GM18502 (cell line): ENCODE measurements around the gene ATP2C2.
"Not testable (repeated sequence)": the region's sequence is repeated elsewhere in the genome, so short reads cannot be mapped to it uniquely, and the experiment has no call there.

ENCODE experiments used
- ATAC-seq: cut with Tn5 transposase; IDR thresholded peaks from one replicate; pipeline ENCODE4 v1.9.1; 2021; ENCODE audit warnings: mild to moderate bottlenecking; ENCODE audit not compliant: unreplicated experiment, poor library complexity

ATP2C2 gene

DNA sequence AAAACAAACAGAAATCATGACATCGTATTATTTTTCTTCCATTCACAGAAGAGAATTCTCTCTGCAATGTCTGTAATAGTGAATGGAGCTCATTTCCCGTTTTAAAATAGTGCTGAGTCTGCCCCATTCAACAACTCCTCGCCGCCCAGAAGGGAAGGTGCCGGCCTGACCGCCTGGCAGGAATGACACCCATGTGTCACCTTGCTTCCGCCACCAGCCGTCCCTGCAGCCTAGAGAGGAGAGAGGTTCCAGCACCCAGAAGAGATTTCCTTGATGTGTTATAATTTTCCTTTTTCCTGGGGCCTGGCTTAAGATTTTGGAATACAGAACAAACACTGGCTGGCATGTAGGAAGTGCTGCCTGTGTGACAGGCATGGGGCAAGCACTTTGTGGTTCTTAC, 76.1 kb downstream of the ATP2C2 start:
- ATAC-seq, result no peak

DNA sequence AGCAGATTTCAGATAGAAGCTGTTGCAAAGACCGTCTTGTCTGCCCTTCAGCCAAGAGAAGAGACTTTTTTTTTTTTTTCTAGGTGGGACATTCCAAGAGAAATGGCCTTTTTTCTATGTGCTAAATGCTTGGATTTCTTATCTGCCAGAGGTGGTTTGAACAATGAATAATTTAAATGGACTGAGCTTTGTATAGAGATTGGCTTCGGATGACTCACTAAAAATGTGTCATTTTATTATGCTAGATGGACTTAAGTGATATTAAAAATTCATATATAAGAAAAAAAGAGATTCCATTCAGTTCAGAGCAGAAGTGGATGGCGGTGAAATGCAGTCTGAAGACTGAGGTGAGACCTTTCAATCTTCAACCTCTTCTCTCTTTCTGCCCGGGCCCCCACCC, 77.7 kb downstream of the ATP2C2 start:
- ATAC-seq, result no peak

DNA sequence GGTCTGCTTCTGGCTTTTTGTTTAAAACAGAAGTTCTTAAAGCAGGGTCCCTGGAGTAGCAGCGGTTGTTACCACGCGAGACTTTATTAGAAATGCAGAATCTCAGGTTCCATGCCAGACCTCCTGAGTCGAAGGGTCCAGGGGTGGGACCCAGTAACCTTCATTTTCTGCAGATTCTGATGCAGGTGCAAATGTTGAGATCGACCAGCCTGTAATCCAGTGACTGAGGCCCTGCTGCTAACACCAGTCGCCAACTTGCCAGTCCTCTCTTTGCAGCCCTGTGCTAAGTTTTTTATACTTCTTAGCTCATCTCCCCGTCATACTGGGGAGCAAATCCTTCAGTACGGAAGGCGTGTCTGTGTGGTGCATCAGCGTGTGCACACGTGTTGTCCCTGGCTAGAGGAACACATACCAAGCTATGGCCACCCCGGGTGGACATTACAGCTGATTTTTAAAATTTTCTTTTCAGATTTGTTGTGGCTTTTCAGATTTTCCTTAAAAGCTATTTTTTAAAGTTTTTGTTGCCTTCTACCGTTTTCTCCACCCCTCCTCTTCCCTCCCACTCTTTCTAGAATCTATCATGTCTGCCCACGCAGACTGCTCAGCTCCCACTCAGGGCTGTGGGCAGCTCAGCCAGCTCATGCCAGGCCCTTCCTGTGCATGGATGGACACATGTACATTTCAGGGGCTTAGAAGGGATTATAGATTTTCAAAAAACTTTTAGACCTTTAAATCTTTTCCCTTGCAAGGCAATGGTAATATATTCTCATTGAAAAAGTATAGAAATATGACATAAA, 78.5 kb downstream of the ATP2C2 start:
- ATAC-seq, result no peak

DNA sequence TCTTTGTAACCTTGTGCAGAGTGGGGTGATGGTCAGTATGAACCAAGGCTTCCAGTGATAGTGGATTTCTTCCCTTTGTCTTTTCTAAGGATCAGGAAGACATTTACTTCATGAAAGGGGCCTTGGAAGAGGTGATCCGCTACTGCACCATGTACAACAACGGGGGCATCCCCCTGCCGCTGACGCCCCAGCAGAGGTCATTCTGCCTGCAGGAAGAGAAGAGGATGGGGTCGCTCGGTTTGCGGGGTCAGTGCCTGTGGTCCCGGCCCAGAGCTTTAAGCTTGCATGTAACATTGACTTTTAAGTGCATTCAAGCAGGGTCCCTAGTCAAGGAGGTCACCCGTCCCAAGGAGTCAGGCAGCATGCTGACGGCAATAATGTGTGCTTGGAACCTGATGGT, 80.1 kb downstream of the ATP2C2 start:
- no peak for ATAC-seq

DNA sequence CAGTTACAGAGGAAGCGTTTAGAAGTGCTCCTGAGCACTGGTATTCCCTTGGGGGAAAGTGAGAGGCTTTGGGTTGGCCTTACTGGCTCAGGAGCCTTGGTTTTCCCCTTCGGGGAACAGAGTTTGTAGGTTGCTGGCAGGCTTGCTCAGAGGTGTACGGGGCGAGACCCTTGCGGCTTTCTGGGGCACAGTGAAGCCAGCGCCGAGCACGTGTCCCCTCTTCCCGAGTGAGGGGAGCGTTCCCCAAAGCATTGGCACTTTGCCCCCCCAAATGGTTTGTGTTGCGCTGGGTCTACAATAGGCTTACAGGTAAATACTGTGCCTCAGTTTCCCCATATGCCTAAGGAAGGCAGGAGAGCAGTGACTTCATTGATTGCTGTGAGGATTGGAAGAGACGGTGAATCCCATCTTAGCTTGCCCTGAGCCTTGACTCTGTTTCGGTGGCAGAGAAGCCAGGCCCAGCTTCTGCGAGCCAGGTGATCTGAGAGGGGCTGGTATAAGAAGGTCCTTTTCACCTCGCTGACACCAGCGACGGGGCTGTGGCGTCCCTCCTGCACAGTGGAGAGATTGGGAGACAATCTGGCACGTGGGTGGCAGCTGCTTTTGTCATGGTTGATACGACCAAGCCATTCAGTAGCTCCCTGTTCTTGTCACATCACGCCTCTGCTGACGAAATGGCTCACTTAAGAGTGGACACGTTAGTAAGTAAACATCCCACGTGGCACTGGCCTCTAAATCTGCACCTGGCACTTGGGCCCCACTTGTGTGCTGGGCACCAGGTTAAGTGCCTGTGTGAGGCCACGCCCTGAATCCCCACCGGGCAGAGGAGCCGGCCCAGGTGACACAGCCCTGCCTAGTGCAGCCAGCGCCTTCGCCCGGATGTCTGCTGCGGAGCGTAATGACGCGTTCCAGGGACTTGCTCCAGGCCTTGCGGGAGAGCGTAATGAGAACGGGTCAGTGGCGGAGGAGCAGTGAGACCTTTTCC, 81.1 kb downstream of the ATP2C2 start:
- no peak for ATAC-seq

DNA sequence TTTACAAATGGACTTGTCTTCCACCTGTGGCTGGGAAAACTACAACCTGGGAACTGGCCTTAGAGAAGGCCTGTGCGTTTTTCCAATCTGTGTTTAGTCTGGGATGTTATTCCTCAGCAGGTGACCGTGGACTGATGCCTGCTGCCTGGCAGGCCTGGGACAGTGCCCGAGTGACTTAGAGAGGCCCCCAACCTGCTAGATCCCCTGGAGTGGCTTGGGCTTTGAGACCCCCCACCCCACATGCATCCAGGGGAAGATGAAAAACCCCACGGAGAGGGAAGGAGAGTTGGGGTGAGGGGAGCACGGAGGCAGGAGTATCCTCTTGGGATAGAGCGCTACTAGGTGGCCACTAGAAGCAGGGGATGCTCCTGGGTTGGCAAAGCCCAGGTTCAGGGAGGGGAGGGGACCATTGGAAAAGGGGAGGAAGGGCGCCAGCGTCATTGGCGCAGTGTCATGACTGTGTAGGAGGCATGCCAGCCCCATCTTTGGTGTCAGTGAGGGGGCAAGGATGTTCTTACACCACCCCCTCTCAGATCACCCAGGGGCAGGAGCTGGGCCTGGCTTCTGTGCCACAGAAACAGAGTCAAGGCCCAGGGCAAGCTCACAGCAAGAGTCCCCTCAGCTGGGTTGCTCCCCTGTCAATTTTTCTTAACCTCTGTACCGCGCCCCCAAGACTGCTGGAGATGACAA, 82.0 kb downstream of the ATP2C2 start:
- no peak for ATAC-seq

DNA sequence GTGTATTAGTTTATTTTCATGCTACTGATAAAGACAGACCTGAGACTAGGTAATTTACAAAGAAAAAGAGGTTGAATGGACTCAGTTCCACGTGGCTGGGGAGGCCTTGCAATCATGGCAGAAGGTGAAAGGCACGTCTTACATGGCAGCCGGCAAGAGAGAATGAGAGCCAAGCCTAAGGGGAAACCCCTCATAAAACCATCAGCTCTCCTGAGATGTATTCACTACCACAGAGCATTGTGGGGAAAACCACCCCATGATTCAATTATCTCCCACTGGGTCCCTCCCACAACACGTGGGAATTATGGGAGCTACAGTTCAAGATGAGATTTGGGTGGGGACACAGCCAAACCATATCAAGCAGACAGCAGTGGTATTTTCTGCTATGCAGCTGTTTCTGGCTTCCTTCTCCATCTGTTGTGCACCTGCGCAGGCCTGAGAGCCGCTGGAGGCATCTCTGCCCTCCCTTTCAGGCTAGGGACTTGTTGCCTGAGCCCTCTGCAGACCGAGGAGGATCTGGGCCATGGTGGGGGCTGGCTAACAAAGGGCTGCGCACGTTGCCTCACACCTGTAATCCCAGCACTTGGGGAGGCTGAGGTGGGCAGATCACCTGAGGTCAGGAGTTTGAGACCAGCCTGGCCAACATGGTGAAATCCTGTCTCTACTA, 82.8 kb downstream of the ATP2C2 start:
- ATAC-seq, result not testable (repeated sequence)

DNA sequence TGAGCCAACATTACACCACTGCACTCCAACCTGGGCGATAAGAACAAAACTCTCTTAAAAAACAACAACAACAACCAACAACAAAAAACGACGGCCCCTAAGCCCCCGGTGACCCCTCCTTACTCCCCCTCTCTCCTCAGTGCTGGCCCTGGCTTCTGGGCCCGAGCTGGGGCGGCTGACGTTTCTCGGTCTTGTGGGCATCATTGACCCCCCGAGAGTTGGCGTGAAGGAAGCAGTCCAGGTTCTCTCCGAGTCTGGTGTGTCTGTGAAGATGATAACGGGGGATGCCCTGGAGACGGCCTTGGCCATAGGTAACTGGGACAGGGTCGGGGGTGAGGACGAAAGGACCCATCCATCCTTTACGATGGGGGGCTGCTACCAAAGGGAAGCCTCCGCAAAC, 83.4 kb downstream of the ATP2C2 start:
- no peak for ATAC-seq

DNA sequence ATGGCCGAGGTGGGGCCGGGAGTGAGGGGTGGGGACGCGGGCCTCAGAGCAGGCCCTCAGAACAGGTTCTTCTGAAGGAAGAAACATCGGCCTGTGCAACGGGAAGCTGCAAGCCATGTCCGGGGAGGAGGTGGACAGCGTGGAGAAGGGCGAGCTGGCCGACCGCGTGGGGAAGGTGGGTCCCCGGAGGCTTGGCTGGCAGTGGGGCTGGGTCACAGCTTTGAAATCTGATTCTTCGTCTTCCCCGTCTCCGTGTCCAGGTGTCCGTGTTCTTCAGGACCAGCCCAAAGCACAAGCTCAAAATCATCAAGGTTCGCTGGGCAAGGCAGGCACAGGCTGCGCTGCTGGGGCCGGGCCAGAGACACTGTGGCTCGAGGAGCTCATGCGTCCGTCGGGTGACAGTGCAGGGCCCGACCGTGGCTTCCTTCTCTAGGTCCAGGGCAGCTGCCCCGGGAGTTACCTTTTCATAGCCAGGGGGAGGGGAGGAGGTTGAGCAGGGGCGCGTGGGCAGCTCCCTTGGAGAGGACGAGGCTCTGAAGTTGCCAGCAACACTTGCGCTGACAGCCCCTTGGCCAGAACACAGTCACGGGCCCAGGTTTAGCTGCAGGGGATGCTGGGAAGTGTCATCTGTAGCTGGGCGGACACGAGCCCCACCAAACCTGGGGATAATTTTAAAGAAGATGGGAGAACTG, 84.9 kb downstream of the ATP2C2 start:
- ATAC-seq, result no peak

DNA sequence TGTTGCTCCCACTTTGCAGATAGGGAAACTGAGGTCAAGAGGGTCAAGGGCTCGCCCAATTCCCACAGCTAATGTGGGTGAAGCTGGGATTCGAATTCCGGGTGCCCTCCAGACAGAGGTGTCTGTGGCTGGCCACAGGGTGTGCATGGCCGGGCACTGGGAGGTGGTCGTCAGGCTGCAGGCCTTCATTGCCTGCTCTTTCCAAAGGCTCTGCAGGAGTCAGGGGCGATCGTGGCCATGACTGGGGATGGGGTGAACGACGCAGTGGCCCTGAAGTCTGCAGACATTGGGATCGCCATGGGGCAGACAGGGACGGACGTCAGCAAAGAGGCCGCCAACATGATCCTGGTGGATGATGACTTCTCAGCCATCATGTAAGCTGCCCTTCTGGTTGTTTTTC, 86.3 kb downstream of the ATP2C2 start:
- no peak for ATAC-seq

DNA sequence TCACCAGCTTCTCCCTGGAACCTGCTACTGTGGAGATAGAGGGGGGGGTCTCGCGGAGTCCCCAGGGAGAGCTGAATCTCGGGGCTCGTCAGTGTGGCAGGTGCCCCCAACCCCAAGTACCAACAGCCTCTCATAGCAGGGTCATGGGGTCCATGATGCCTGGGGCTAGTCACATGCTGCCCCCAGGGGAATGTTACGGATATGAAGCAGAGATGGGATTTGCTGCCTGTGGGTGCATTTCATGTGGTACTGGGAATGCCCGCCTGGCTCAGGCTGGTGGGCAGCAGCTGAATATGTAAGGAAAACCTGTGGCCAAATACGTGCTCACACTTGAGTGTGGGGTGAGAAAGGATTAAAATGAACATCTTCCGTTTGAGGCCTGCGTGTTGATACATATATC, 86.7 kb downstream of the ATP2C2 start:
- ATAC-seq, result no peak

DNA sequence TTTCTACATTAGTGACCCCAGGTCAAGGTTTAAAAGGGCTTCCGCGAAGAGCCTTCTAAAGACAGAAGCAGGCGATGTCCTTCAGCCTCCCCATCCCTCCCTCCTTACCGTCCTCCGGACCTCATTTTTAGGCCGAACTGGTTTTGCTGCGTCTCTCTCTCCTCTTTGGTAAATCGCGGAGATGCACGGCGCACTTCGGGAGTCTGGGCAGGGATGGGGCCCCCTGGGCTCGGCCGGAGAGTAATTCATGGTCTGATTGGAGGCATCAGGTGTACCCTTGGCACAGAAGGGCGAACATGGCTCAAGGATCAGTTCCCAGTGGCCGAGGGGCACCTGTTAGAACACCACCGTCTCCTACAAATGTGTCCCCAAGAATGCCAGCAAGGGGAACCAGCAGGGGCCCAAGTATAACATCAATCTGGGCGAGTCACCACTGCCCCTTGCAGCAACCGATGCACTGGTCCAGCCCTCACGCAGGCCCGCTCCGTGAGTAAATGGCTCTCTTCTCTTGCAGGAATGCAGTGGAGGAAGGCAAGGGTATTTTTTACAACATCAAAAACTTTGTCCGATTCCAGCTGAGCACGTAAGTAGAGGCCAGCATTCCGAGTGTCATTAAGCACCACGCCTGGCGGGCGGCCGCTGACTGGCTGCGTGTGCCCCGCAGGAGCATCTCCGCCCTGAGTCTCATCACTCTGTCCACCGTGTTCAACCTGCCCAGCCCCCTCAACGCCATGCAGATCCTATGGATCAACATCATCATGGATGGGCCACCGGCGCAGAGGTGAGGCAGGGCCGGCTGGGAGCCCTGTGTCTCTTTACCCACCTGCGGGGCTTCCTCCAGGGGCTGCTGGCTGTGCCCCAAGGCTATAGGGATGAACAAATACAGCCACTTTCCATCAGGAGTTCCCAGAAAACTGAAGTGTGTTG, 90.5 kb downstream of the ATP2C2 start:
- ATAC-seq, result no peak

DNA sequence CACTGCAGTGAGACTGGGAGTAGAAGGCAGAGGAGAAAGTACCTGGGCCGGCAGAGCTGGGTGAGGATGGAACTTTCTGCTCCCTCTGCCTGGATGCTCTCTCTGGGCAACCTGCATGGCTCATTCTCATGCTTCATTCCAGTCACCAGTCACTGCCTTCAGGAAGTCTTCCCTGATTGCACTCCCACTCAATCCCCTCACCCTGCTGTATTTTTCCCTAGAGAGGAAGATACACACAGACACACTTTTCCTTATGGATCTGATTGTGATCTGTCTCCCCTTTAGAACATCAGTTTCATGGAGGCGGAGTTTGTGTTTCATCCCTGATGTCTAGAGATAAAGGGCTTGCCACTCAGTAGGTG, 91.2 kb downstream of the ATP2C2 start:
- ATAC-seq, result no peak

DNA sequence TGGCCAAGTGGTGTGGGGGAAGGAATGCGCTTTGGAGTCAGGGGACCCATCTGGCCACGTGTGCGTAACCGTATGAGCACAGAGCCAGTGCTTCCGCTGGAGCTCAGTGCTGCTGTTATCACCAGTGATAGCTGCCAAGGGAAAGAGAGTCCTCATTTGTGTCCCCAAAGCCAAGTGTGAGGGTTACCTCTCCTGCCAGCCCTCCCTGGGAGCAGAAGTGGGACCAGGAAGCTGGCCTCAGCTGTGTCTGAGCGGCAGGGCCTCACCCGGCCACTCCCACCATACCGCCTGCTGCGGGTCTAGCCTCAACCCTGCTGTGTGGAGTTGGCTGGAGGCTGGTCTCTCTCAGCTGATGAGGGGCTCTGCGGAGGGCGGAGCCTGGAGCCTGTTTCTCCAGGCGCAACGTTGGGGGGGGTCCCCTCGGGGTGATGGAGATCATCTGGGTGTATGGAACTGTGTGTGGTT, 91.6 kb downstream of the ATP2C2 start:
- ATAC-seq, result no peak

DNA sequence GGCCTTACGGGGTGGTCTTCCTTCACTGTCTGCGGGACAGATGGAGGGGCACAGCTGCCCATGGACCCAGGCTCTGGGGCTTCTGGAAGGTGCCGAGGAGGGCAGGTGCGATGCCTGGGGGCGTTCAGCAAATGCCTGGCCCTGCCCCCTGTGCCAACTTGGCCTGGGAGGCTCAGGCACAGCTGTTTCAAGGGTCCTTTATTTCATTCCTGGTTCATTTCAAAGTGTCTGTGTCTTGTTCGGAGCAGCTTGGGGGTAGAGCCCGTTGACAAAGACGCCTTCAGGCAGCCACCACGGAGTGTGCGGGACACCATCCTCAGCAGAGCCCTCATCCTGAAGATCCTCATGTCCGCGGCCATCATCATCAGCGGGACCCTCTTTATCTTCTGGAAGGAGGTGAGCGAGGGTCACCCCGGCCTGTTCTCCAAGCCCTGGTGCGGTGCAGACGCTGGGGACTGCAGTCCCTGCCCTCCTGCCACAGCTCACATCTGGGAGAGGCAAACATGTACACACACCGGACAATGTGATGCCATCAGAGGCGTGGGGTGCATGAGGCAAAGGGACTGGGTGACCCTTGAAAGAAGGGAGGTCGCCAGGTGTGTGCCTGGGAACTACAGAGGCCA, 92.2 kb downstream of the ATP2C2 start:
- ATAC-seq, result no peak

DNA sequence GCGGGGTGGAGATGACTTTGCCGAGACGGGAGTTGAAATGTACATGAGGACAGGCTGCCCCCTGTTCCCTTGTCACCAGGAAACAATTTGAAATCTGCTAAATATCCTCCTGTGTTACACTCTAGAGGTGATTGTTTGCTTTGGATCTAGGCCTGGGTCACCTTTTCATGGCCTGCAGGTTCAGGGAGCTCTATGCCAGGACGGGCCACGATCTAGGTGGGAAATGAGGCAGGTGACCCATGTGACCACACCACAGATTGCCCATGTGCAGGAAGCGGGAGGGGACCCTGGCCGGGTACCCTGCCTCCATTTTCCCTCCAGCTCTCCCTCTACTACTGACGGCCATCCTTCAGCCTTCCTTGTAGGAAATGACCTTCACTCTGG, 92.7 kb downstream of the ATP2C2 start:
- ATAC-seq, result no peak

DNA sequence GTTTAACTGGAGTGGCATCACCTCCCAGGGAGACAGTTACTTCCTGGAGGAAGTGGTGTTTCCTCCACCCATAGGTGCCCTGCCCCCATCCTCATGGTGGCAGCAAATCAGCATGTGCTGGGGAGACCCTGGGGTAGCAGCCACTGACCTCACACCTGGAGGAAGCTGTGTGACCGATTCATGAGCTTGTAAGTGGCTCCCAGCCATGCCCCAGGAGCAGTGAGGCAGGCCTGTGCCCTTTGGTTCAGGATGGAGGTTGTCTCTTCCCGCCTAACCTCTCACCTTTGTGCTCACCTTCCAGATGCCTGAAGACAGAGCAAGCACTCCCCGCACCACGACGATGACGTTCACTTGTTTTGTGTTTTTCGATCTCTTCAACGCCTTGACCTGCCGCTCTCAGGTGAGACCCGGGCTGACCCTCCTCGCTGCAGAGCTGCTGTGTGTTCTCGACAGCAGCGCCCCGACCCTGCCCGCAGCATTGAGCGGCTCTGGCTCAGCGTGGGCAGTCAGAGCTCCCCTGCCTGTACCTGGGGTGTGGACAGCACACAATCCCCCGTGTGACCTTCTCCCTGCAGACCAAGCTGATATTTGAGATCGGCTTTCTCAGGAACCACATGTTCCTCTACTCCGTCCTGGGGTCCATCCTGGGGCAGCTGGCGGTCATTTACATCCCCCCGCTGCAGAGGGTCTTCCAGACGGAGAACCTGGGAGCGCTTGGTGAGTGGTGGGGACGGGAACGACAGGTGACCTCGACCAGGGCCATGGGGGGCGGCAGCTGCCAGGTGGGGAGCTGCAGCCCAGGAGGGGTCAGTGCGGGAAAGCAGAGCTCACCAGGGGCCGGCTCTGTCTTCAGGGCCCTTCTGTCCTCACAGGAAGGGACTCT, 93.3 kb downstream of the ATP2C2 start:
- ATAC-seq, result no peak
